Natural killer cell (primary cell): Measurements from ENCODE around the gene KCNK4. TPM values are rescaled to one million over a fixed set of nuclear protein-coding genes. Genes with fewer than 3 reads are reported as not detected.
A peak's percentile ranks its signal among the peaks of the same experiment; 100 is the strongest.

Experiments
- ATAC-seq, 3 donors: fragments of 150-1000 bp in 2 of 3; fragments of 200-7000 bp in 1 of 3; cut with Tn5 transposase; 1 replicate in 1 of 3; 2 replicates in 2 of 3; pipeline ENCODE4 v1.10.0; 2021; ENCODE audit warnings: mild to moderate bottlenecking in 2 of 3, moderate library complexity in 2 of 3
- DNase-seq, 2 donors: peaks; one replicate each; pipeline versions ENCODE4 v3.0.0 to v3.0.0-alpha.2; 2013 to 2021; ENCODE audit warnings: mixed read lengths in 1 of 2
- H3K27ac ChIP-seq: one replicate; pipeline ENCODE4 v1.5.1; 2013; ENCODE audit warnings: mild to moderate bottlenecking, low read length
- H3K27me3 ChIP-seq: one replicate; pipeline ENCODE4 v1.6.1; 2013; ENCODE audit warnings: low read length; ENCODE audit not compliant: control insufficient read depth, insufficient read depth
- H3K36me3 ChIP-seq: one replicate; pipeline ENCODE4 v1.6.1; 2013; ENCODE audit warnings: low read length; ENCODE audit not compliant: control insufficient read depth, insufficient read depth
- H3K4me1 ChIP-seq: one replicate; pipeline ENCODE4 v1.6.1; 2013; ENCODE audit warnings: low read length; ENCODE audit not compliant: control insufficient read depth, insufficient read depth
- H3K4me3 ChIP-seq: one replicate; pipeline ENCODE4 v1.5.1; 2013; ENCODE audit warnings: low read length
- H3K9me3 ChIP-seq: one replicate; pipeline ENCODE4 v1.6.1; 2013; ENCODE audit warnings: low read length; ENCODE audit not compliant: control insufficient read depth, insufficient read depth
- H3K27ac Mint-ChIP-seq, 2 donors: one replicate each; pipeline ENCODE4 v1.8.0; 2022; ENCODE audit warnings: mild to moderate bottlenecking in 2 of 2, mixed read lengths in 2 of 2, moderate library complexity in 1 of 2
- H3K27me3 Mint-ChIP-seq, 2 donors: one replicate each; pipeline ENCODE4 v1.8.0; 2022; ENCODE audit warnings: low read depth in 2 of 2, mixed read lengths in 2 of 2
- H3K36me3 Mint-ChIP-seq: one replicate; pipeline ENCODE4 v1.8.0; 2022; ENCODE audit warnings: mixed read lengths
- H3K4me1 Mint-ChIP-seq, 2 donors: one replicate each; pipeline ENCODE4 v1.8.0; 2022; ENCODE audit warnings: mixed read lengths in 2 of 2
- H3K4me3 Mint-ChIP-seq: one replicate; pipeline ENCODE4 v1.8.0; 2022; ENCODE audit warnings: mild to moderate bottlenecking, moderate library complexity, mixed read lengths
- H3K9me3 Mint-ChIP-seq, 2 donors: one replicate each; pipeline ENCODE4 v1.8.0; 2022; ENCODE audit warnings: mixed read lengths in 2 of 2
- CTCF ChIP-seq: fragments of 200-600 bp; IDR thresholded peaks from one replicate; pipeline ENCODE4 v1.8.0; 2022; ENCODE audit warnings: antibody characterized with exemption
- WGBS: methylation state at CpG from one replicate; pipeline ENCODE4 v1.1.7; 2013; ENCODE audit warnings: missing lambda C conversion rate; ENCODE audit not compliant: insufficient coverage; 5-methylcytosine and 5-hydroxymethylcytosine counted together
- intact Hi-C: fragments of 100-400 bp; cut with micrococcal nuclease; formaldehyde crosslinking; loops from one replicate; pipeline ENCODE4 v1.14.2; 2022
- total RNA-seq, 4 donors: library from RNA; stranded (reverse); fragments of 120-200 nt in 1 of 4; gene quantifications; one replicate each; pipeline versions ENCODE4 v1.2.3 to v1.2.4, GENCODE V29; 2013 to 2022

The KCNK4 gene
- total RNA-seq, 3 donors from 2014 or later (not counting 1 experiment from before 2014, with no cell fraction given), result 0.30 to 0.86 TPM; not detected in 1

- Mint-ChIP-seq H3K4me1 (peaks cover 10 to 15% of the 10 kb centered on the region in 2 donors), H3K27ac (peak overlapping the region in 1 of 2 donors; percentile 58), H3K4me3 (no peak overlapping the region), H3K9me3 (no peaks in the 10 kb centered on the region), H3K36me3 (no peaks in the 10 kb centered on the region), H3K27me3 (no peaks in the 10 kb centered on the region)
- H3K27ac ChIP-seq, result no peak overlapping the region
- intact Hi-C loops, result no loop called here
- ATAC-seq, result no peak
- TF ChIP-seq CTCF, result no peak
- WGBS, result 97% methylated on average over 15 of the region's 15 CpGs
- H3K4me1 ChIP-seq, result peaks cover 21% of the 10 kb centered on the region
- no peak overlapping the region for H3K4me3 ChIP-seq
- peaks cover 14% of the 10 kb centered on the region for H3K36me3 ChIP-seq
- DNase-seq, result no peak
- H3K27me3 ChIP-seq, result no peaks in the 10 kb centered on the region
- H3K9me3 ChIP-seq, result no peaks in the 10 kb centered on the region
Observed at GRCh38 chr11:64275031-64275800, 15.9 kb upstream of the KCNK4 start.

GRCh38 chr11:64275841-64276240 is 15.3 kb upstream of the KCNK4 start:
- no peaks in the 10 kb centered on the region for H3K36me3 Mint-ChIP-seq
- peaks cover 15% of the 10 kb centered on the region for H3K4me1 ChIP-seq
- ATAC-seq (no peak), DNase-seq (no peak)
- no peak overlapping the region for H3K4me3 Mint-ChIP-seq
- no peaks in the 10 kb centered on the region for H3K9me3 Mint-ChIP-seq
- peaks cover 14% of the 10 kb centered on the region for H3K36me3 ChIP-seq
- peaks cover 6 to 10% of the 10 kb centered on the region in 2 donors for H3K4me1 Mint-ChIP-seq
- intact Hi-C loops, result no loop called here
- no peaks in the 10 kb centered on the region for H3K9me3 ChIP-seq
- H3K4me3 ChIP-seq, result no peak overlapping the region
- H3K27ac Mint-ChIP-seq, result no peak overlapping the region
- H3K27ac ChIP-seq, result no peak overlapping the region
- no peak for TF ChIP-seq CTCF
- WGBS, result 100% methylated on average over 1 of the region's 2 CpGs
- no peaks in the 10 kb centered on the region for H3K27me3 ChIP-seq
- no peaks in the 10 kb centered on the region for H3K27me3 Mint-ChIP-seq

GRCh38 chr11:64276653-64277431 is 14.3 kb upstream of the KCNK4 start:
- Histone ChIP-seq H3K4me1 (peaks cover 6% of the 10 kb centered on the region), H3K36me3 (peaks cover 14% of the 10 kb centered on the region), H3K27ac (no peak overlapping the region), H3K27me3 (no peaks in the 10 kb centered on the region), H3K4me3 (no peak overlapping the region), H3K9me3 (no peaks in the 10 kb centered on the region)
- peaks cover 2 to 8% of the 10 kb centered on the region in 2 donors for H3K4me1 Mint-ChIP-seq
- no peaks in the 10 kb centered on the region for H3K27me3 Mint-ChIP-seq
- intact Hi-C loops, result no loop called here
- DNase-seq (no peak), ATAC-seq (no peak)
- no peak overlapping the region for H3K27ac Mint-ChIP-seq
- WGBS, result 93% methylated on average over 17 of the region's 17 CpGs
- no peak for TF ChIP-seq CTCF
- no peaks in the 10 kb centered on the region for H3K9me3 Mint-ChIP-seq
- no peaks in the 10 kb centered on the region for H3K36me3 Mint-ChIP-seq
- H3K4me3 Mint-ChIP-seq, result no peak overlapping the region
